Hindlimb muscle (tissue), 1 donor: ENCODE results near the gene PDHB. TPM values are rescaled to one million over a fixed set of nuclear protein-coding genes. Genes with fewer than 3 reads are reported as not detected.
"Not testable (repeated sequence)": the region's sequence is repeated elsewhere in the genome, so short reads cannot be mapped to it uniquely, and the experiment has no call there.

Source experiments
- DNase-seq: peaks from one replicate; pipeline ENCODE4 v3.0.0-alpha.2; 2013
- polyA plus RNA-seq: library from polyadenylated mRNA; unstranded; fragments of 120-200 nt; gene quantifications from one replicate; pipeline ENCODE4 v1.2.1, GENCODE V29; 2013; ENCODE audit not compliant: insufficient read length

PDHB gene
- polyA plus RNA-seq, 1 donor: 74.4 TPM

DNA sequence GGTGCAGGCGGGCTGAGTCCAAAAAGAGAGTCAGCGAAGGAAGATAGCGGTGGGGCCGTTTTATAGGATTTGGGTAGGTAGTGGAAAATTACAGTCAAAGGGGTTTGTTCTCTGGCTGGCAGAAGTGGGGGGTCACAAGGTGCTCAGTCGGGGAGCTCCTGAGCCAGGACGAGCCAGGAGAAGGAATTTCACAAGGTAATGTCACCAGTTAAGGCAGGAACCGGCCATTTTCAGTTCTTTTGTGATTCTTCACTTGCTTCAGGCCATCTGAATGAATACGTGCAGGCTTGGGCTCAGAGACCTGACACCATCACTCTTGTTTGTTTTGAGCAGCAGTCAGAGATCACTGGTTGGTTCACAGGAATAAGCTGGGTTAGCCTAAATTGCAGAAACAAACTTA lies 3.6 kb upstream of the PDHB start:
- not testable (repeated sequence) for DNase-seq

DNA sequence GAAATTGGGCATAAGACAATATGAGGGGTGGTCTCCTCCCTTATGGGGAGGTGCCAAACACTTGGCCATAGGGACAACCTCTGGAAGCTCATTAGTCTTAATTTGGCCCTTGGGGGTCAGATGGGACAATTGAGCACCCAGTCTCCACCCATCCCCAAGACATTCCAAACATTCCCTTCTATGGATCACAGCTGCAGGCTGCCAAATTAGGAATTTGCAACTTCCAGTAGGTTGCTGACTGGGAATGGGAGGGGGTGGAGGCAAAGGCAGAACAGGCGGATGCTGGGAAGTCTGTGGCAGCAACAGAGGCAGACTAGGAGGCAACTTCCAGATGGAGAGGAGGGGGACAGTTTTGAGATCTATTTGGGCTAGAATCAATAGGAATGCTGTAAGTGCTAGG lies 1.4 kb upstream of the PDHB start:
- no peak for DNase-seq

DNA sequence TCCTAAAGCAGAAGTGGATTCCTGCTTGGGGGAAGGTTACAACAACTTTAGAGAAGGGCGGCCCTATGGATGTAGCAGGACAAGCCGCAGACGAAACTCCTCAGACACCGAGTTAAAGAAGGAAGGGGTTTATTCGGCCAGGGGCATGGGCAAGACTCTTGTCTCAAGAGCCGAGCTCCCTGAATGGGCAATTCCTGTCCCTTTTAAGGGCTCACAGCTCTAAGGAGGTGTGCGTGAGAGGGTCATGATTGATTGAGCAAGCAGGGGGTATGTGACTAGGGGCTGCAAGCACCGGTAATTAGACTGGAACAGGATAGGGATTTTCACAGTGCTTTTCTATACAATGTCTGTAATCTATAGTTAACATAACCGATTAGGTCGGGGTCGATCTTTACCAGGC lies 879 bp upstream of the PDHB start:
- no peak for DNase-seq

DNA sequence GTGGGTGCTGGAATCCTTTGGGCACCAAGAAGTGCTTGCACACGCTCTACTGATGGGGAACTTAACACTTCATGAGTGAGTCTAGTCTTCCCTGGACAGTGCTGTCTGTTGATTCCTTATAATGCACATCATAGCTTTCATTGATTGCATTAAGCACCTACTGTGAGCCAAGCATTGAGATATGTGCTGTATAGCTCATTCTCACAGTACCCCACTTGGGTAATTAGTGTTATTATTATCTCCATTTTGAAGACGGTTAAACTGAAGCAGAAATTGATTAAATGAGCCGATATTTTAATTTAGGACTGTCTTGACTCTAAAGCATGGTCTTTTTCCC lies 504 bp upstream of the PDHB start:
- no peak for DNase-seq

DNA sequence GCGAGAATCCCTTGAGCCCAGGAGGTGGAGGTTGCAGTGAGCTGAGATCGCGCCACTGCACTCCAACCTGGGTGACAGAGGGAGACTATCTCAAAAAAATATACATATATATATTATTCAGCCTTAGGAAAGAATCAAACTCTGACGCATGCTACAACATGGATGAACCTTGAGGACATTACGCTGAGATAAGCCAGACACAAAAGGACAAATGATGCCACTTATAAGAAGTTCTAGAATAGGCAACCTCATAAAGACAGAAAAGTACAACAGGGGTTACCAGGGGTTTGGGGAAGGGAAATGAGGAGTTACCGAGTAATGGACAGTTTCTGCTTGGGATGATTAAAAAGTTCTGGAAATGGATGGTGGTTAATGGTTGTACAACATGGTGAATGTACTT lies 727 bp downstream of the PDHB start:
- DNase-seq: no peak

DNA sequence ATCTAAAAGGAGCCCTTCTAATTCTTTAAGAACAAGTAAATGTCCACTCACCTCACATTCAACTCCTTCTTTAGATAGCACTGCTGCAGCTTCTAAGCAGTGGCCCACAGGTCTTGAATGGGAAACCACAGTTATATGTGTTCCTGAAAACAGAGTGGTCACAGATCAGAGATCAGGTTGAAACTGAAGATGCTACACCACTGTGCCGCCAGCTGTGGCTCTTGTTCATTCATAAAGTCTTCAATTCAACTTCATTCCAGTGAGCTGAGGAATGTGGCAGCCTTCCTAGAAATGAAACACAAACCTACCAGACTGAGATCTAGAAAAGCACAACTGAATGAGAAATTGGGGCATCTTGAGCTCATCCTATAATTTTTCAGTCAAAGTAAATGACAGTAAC lies 4.0 kb downstream of the PDHB start:
- DNase-seq: no peak

DNA sequence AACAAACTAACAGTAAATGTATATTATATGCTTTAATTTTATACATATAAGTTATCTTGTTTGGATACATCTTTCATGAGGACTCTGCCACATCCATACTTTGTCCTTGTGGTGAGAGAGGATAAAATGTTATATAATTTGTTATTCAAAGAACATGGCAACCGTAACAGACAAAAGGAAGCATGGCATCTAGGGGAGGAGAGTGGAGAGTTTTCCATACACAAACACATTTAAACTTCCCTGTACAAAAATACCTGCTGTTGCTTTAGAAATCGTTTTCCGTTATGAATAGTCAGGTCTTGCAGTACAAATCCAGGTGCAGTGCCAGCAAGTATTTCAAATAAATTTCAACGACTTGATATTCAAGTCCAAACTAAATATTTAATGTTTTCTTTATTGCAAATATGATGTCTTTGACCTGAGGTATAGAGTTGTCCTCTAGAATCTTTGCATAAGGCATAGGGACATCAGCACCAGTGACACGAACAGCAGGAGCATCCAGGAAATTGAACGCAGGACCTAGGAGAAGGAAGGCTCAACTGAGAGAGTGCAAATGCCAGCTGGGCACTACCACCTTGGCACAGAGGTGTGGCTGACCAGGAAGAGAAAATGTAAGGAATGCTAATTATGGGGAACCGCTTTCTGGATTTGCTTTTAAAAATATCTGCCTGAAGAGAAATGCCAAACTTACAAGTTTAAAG lies 5.8 kb downstream of the PDHB start:
- no peak for DNase-seq

DNA sequence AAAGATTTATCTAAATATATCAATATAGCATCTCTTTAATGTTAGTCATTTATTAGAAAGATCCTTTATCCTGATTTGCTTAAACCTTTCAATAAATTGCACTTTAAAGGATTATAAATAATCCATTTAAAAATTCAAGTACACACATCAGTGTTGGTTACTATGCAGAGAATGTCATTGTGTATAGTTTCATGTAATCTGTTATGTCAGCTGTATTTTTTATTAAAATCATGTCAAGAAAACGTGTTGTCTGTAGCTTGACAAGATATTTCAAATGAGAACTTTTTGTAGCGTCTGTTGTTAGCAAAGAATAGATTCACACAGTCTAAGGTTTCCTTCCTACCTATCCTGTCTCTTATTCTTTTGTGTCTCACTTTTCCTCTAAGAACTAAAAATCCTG lies 7.8 kb downstream of the PDHB start:
- no peak for DNase-seq

DNA sequence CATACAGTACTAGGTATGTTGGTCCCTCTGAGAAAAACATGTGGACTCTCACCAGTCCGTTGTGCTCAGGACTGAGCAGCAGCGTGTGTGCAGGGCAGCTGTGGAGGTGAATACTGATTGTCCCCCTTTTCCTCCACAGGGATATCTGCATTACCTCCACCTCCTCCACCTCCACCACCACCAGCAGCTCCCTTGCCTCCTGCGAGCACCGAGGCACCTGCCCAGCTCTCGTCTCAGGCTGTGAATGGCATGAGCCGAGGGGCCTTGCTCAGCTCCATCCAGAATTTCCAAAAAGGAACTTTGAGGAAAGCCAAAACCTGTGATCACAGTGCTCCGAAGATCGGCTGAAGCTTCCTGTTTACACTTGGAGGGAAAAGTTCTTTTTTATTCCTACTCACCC lies 9.0 kb downstream of the PDHB start:
- DNase-seq: no peak

DNA sequence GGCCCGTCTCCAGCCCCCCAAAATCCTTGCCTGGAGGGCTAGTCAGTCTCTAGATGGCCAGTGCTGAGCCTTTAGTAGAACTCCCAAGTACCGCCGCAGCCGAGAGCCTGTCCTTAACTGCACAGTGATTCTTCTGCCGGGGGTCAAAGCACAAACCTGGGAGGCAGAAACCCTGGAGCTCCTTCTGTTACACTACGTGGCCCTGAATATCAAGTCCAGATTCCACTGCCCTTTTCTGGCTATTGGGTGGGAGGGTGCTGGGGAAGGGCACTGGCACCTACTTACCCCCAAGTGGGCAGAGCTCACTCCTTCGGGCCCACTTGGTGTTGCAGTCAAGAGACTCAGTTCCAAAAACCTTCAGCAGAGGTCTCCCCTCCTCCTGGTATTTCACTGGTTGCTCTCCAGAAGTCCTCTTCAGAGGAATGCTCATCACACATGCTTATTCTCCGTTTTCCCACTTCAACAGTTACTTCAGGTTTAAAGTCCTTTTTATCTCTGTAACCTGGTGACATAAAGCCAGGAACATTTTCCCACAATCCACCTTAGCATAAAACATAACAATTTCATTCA lies 10.8 kb downstream of the PDHB start:
- no peak for DNase-seq

DNA sequence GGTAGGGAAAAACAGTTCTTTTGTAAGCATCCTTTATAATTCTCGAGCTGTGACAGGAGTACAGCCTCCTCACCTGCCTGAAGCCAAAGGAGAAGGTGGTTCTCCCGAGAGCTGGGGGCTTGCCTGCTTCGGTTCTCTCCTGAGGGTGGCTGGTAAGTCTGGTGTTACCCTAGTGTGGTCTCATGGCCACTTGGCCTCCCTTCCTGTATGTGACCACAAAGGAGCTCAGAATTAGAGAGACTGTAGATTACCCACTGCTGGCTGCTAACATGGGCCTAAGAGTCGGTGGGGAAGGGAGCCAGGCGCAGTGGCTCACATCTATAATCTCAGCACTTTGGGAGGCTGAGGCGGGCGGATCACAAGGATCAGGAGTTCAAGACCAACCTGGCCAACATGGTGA lies 12.6 kb downstream of the PDHB start:
- DNase-seq: no peak

DNA sequence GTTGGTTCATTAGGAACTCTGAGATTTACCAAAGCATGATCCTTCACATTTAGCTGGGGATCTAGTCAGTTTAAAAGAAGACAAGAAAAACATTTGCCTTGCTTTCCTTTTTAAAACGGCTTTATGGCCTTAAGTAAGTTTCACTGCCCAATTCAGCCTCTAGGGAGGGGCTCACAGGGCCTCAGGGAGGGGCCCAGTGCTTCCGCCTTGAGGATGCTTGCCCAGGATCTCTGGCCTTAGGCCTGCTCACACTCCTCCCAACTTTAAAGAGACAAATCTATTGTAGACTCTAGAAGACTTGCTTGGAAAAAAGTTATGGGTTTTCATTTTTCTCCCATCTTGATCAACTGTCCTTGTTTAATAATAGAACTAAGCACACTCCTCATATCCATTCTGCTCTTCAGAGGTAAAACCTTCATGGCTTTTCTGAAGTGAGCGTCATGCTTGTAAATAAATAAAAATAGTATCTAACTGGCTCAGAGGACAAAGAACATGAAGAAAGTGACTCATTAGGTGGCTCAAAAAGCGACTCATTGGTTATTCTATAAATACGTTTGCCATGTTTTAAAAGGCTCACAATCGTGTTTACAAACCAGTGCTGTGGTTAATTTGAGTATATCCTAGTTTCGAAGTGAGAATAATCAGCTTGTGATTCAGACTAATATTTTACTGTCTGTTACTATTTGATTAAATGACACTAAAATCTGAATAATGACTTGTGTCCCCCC lies 13.7 kb downstream of the PDHB start:
- DNase-seq: peak; percentile 42

DNA sequence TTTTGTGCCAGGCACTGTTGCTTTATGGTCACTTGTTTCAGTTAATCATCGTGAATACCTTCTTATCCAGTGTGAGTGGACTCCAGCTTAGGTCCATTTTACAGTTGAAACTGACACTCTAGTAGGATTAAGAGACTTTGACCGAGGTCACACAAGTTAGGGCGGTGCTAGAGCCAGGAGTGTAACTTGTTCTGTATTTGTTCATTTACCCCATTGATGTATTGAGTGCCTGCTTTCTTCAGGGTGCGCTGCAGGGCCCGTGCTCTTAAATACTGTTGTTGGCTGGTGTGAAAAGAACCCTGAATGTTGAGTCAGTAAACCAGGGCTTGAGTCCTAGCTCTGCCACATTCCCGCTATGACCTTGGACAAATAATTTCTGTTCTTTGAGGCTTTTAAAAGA lies 15.4 kb downstream of the PDHB start:
- no peak for DNase-seq

DNA sequence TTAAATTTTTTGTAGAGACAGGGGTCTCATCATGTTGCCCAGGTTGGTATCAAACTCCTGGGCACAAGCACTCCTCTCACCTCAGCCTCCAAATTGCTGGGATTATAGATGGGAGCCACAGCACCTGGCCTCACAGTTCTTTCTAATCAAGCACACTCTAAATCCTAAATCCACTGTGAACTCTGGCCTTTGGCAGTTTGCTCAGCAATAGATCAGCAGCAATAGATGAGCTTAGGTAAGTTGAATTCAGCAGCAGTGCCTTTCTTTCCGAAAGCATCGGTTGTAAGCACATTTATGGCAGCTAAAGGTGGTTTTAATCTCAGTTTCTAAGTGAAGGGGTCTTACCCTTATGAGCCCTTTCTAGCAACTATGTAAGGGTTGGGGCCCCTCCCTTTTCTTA lies 16.6 kb downstream of the PDHB start:
- no peak for DNase-seq

DNA sequence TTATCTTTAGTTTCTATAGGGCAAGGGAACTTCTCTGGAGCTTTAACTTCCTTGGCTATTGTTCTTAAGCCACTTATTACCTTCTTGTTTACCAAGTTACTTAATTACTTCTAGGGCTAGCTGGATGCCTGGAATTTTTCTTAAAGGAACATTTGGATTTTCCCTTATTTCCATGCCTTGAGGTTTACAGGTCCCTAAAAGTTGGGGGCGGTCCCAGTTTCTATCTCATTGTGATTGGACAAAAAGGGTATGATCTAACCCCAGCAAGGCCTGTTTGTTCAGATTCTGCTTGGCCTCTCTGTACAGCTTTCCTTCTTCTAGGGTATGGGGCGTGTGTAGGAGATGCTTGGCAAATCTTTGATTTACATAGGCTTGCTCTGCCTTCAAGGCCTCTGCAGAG lies 17.4 kb downstream of the PDHB start:
- DNase-seq: no peak

DNA sequence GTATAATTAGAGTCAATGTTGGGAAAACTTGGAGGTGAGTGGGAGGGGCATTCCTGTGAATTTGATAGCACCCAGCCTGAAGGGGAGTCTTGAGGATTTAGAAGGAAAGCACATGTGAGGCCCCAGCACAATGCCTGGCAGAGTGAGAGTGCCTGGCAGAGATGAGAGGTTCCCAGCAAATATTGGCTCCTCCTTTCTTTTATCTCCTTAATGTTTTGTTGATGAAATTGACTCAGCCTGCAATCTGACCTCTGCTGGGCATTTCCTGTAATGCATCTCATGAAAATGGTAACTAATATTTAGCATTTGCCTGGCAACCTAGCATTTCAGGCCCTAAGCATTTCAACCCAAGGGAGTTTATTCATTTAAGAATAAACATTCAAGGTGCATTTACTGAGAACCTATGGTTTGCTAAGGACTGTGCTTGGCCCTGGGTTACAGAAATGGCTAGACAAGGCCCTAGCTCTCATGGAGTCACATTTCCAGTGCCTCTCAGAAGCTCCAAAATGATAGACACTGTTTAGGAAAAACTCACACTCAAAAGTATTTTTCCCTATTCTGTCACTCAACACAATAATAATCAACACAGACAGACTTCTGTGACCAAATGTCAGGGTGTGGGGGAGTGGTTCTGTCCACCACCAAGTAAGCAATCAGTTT lies 19.0 kb downstream of the PDHB start:
- peak; percentile 38 for DNase-seq

DNA sequence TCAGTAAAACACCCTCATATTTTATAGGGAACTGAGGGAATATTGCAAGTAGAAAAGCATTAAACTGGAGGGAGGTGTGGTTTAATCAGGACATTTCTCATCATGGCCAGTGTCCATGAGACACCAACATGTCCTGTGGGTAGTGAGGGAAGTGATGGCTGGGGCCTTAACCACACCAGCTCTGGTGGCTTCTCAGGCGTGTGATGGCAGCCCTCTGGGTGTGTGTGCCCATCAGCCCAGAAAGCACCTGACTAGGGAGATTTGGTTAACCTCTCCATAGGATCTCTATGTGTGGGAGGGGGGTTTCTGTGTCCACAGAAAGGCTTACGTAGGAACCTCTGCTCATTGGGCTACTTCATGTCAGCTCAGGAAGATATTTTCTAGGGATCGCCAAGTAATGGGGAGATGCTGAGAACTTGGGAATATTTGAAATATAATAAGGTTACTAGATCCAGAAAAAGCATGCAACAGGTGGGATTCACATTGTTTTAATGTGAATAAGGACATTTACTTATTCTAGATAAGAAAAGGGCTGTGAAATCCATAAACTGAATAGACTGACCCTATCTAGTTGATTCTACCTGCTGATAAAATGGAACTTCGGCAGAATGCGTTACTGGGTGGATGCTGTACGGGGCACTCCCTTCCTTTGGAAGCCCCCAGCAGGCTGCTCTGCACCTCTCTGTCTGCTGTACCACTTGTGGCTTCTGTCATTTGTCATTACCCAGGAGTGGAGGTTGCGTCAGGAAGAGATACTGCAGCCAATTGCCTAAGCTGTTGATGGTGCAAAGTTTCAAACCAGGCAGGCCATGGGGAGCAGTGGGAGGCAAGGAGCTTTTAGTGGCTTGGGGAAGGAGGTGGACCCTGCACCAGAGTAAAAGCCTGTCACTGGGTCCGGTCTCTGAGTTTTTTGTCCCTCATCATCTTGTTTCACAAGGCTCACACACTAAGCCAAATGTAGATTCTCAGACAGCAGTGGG lies 21.5 kb downstream of the PDHB start:
- no peak for DNase-seq

DNA sequence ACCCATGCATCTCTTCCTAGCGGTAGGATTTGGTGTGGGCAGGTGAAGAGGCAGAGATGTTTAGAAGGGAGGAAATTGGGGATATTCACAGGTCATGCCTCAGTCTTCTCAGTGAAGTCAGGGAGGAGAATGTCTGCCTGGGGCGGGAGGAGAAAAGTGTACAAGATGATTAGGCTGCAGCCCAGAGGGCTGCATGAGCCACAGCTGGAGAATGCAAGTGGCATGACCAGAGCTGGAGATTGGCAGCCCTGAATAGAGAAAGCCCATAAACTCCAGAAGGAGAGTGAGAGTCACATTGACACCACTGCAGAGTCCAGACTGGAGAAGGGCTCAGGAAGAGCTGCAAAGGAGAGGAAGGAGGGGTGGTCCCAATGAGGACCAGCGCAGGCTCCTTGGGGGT lies 22.6 kb downstream of the PDHB start:
- no peak for DNase-seq

DNA sequence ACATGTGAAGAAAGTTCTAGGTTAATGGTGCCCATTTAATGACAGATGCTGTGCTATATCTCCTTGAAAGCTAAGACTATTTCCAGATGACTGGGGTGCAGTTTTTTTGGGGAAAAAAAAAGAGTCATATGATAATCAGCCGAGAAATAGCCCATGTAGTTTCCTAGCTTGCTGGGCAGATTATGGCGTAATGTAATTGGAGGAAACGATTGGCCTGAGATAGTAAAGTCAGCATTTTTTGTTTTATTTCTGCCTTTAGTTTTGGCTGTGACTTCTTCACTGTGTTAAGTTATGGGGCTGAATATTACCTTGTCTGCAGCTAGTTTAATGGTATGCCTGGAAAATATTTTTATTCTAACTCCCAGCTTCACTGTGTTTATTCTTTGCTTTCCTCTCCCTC lies 24.0 kb downstream of the PDHB start:
- DNase-seq: no peak

DNA sequence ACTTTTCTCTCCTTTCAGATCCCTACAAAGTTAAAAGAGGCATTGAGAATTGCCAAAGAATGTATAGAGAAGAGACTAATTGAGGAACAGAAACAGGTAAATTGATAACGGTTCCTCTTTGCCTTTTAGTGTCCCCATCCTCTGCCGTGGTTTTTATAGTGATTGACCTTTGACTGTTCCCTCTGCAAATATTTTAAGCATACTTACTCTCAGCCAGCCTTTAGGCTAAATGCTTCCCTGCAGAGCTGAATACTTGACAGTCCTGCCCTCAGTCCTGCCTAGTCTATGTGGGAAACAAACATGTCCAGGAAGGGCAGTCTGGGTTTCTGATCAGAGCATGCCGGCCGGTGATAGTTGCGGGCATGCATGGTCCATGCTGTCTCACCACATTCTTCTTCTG lies 24.7 kb downstream of the PDHB start:
- no peak for DNase-seq

DNA sequence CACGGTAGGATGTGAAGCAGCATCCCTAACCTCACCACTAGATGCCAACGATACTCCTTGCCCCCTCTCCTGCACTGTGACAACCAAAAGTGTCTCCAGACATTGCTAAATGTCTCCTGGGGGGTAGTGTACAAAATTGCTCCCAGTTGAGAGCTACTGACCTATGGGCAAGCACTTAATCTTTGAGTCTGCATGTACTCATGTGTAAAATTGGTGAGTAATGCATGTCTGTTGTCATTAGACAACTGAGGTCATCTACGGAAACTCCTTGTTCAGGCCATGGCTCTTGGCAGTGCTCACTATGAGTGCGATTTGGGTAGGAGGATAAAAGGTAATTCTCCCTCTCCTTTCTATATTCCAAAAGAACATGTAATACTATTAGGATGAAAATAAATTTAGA lies 29.2 kb downstream of the PDHB start:
- no peak for DNase-seq

DNA sequence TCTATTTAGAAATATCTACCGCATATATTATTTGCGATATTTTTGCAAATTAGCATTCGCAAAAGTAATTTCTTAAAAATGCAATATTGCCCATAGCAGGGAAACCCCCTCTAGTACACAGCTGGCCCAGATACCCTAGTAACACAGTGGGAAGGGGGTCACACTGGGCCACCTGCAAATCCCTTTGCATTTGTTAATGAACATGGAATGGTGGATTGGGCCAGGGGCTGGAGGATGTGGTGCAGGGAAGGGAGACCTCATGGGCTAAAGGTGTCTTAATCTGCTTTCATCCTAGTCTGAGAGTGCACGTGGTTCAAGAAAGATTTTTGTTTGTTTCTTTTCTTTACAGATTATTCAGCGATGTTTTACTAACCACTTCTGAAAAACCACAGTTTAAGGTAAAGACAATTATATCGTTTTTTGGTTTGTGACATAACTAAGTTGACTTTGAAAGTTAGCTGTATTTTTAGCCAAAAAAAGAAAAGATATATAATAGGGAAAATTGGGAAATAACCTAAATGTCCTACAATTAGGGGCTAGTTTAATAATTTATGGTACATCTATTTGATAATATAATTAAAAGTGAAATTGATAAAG lies 30.0 kb downstream of the PDHB start:
- no peak for DNase-seq
